HG03575 (cell line): Measurements from ENCODE around the gene MAB21L4.

ENCODE experiments used
- ATAC-seq: cut with Tn5 transposase; IDR thresholded peaks from one replicate; pipeline ENCODE4 v1.9.1; 2021; ENCODE audit not compliant: unreplicated experiment, insufficient number of reproducible peaks, low FRiP score; ENCODE audit errors: extremely low read depth

Gene MAB21L4

GRCh38 chr2:240895656-240896388 lies at the start of gene MAB21L4:
TSS of gene MAB21L4 (minus strand) at chr2:240896156. CDS start at chr2:240895997, 159 bp downstream.
- no peak for ATAC-seq

DNA sequence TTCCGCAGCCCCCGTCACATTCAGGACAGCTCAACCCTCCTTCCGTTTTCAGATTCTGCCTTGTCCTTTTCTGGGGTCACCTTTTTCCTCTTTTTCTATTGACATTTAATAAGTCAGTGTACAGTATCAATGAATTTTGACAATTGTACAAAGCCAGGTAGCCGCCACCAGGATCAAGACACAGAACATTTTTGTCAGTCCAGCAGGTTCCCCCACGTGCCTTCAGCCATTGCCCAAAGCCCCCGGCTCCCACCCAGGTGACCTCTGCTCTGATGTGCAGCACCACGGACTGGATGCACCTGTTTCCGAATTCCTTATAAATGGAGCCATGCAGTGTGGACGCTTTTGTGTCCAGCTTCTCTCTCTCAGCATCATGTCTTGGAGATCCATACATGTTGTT lies 40.1 kb upstream of the MAB21L4 start:
- no peak for ATAC-seq

- no peak for ATAC-seq
Observed at GRCh38 chr2:240935103-240935876, 39.3 kb upstream of the MAB21L4 start.

GRCh38 chr2:240934701-240935102 lies 38.7 kb upstream of the MAB21L4 start:
- no peak for ATAC-seq

DNA sequence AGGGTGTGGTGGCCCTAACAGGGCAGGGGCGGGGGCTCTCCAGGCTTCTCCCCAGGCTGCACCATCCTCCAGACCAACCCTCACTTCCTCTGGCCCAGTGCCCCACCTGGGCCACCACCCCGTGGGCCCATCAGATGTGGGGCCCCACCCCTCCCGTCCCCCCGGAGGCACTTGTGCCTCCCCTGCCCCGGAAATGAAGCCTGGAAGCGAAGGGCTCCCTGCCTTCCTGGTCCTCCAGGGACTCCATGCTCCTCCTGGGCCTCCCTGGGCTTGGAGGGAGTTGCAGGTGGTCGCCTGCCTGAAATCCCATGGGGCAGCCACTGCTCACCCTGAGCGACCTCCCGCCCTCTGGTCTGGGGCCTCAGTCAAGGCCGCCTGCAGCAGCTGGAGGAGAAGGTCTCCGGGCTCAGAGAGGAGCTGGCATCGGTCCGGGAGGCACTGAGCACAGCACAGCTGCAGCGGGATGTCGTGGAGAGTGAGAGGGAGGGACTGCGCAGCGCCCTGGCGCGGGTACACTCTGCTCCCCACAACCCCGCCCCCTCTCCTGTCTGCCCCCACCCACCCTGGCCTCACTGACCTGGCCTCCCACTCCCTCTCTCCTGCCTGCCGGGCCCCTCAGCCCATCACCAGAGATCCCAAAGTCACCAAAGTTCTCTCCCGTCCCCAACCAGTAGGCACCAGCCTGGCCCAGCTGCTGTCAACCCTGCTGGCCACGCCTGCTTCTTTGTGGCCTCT lies 38.2 kb upstream of the MAB21L4 start:
- no peak for ATAC-seq

- ATAC-seq: no peak
Observed at GRCh38 chr2:240933048-240933965, 37.4 kb upstream of the MAB21L4 start.

- ATAC-seq: no peak
Observed at GRCh38 chr2:240932724-240933047, 36.7 kb upstream of the MAB21L4 start.

DNA sequence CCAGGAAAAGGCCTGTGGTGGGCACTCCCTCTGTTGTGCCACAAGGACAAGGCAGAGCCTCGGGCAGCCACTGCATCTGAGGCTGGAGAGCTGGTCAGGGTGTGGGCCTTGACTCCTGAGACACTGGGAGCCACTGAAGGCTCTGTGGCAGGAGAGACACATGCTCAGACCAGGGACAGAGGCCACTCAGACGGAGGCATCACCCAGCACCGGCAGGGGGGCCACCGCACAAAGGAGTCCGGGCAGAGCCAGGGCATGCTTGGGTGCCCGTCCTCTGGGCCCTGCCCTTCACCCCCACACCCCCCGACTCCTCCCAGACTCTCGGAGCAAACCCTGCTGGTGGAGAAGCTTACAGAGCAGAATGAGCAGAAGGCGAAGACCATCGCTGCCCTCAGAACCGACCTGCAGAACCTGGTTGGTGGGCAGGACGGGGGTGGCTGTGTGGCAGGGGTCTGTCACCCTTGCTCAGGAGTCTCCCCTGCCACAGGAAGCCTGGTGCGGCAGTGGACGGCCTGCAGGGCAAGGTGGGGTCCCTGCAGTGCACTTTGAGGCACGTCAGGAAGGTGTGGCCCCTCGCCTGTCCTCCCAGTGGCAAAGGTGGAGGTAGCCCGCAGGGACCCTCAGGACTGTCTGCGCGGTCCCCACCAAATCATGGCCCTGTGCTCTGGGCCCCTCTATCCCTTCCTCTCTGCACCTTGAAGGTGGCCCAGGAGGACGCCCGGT lies 36.2 kb upstream of the MAB21L4 start:
- no peak for ATAC-seq

DNA sequence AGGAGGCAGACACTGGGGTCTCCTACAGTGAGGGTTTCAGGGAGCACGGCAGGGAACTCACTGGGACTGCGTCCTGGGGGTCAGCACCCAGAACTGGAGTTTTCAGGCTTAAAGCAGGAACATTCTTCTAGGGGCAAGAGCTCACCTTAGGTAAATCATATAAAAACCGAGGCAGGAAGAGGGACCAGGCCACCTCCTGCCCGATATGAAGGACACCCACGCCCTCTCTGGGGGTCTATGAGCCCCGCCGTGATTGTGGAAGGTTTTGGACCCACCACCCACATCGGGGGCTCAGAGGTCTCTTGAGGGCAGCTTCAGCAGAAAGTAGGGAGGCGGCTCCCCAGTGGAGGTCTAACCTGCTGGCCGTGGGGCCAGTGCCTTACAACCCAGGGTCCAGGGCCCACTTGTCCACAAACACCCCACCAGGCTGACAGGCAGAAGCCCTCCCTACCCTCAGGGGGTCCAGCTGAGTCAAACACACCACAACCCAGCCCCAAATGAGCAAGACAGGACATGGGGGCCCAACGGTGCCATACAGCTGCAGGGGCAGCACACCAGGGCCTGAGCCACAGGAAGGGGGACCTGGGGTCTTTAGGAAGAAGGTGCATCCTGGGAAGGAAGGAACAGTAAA lies 35.5 kb upstream of the MAB21L4 start:
- ATAC-seq: no peak

DNA sequence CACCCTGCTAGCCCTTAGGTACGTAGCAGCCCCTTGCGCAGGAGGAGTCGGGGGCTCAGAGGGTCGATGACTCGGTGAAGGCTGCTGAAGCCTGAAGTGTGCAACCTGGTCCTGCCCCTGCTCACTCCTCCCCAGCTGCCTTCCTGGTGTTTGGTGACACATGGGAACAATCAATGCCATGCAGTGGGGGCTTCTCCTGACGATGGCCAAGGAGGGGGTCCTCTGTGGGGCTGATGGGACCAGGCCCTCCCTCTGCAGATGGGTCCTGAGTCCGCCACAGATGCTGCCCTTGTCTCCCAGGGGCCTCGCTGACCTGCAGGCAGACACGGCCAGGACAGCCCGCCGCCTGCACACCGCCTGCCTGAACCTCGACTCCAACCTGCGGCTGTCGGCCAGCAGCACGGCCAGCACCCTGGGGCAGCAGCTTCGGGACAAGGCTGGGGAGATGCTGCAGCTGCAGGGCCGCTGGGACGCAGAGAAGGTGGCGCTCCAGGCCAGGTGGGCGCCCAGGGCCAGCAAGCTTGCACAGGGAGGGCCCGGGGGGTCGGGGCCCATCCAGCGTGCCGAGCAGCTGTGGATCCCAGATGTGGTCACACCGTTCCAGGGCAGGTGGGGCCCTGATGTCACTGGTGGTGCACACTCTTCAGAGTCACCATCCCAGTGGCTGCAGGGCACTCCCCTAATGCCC lies 34.8 kb upstream of the MAB21L4 start:
- ATAC-seq: no peak

DNA sequence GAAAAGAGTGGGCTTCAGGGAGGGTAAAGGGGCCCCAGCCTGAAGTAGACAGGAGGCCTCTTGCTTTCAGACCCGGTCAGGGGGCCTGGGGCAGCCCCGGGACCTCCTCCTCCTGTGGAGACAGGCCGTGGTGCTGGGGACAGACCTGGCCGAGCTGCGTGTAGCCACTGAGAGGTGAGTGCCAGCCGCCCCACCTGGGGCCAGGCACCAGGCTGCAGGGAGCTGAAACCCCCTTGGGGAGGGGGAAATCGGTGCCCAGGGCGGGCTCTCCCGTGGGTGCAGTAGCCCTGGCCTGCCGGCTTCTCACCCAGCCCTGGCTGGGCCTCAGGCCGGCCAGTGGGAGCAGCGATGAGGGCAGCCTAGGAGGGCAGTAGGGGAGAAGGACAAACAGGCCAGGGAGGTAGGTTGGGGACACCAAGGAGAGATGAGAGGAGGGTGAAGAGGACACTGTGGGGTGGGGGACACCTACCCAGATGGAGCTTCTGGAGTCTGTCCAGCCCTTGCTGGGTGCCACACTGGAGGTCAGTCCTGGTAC lies 34.2 kb upstream of the MAB21L4 start:
- ATAC-seq: no peak

- no peak for ATAC-seq
Observed at GRCh38 chr2:240929364-240930095, 33.6 kb upstream of the MAB21L4 start.

DNA sequence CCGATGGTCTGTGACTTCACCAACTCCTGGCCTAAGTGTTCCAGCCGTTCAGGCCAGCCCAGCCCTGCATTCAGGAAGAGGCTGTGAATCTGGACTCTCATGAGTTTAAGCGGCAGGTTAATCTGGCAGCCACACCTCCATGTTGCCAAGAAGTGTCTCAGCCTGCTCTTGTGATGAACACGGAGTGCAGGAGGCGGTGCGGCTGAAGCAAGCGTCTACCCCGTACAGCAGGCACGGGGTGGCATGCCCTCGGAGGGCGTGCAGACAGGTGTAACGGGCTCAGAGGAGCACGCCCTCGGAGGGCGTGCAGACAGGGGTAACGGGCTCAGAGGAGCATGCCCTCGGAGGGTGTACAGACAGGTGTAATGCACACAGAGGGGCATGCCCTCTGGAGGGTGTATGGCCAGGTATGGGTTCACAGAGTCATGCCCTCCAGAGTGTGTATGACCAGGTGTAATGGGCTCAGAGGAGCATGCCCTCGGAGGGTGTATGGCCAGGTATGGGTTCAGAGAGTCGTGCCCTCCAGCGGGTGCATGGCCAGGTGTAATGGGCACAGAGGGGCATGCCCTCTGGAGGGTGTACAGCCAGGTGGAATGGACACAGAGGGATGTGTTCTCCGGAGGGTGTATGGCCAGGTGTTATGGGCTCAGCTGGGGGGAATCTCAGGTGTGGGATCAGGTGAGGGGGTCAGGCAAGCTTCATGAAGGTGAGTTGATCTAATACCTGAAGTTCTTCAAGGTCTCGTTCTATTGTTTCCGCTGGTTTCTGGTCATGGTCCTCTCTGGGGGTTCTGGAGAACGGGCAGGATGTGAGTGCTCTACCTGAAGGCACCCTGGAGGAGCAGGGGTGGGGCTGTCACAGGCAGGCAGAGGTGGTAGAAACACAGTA lies 32.8 kb upstream of the MAB21L4 start:
- no peak for ATAC-seq

GRCh38 chr2:240927390-240927781 lies 31.4 kb upstream of the MAB21L4 start:
- no peak for ATAC-seq

- no peak for ATAC-seq
Observed at GRCh38 chr2:240926516-240927389, 30.8 kb upstream of the MAB21L4 start.
